Peyer's patch (tissue), 4 donors: ENCODE measurements around the gene TOMM6. TPM values are rescaled to one million over a fixed set of nuclear protein-coding genes. Genes with fewer than 3 reads are reported as not detected.

Experiments
- DNase-seq, 3 donors: peaks; one replicate each; pipeline ENCODE4 v3.0.0-alpha.2; 2017 to 2019
- H3K27ac ChIP-seq, 4 donors: fragments of 200-600 bp; sonication (generic); one replicate each; pipeline ENCODE4 v1.5.1; 2016 to 2019
- H3K27me3 ChIP-seq, 2 donors: fragments of 200-600 bp; sonication (generic); one replicate each; pipeline ENCODE4 v1.5.1; 2019
- H3K36me3 ChIP-seq, 3 donors: fragments of 200-600 bp; sonication (generic); one replicate each; pipeline ENCODE4 v1.5.1; 2016 to 2019
- H3K4me1 ChIP-seq, 4 donors: fragments of 200-600 bp; sonication (generic); one replicate each; pipeline ENCODE4 v1.5.1; 2016 to 2019
- H3K4me3 ChIP-seq, 4 donors: fragments of 200-600 bp; sonication (generic); 1 replicate in 3 of 4; 2 replicates in 1 of 4; pipeline ENCODE4 v1.5.1; 2016 to 2019; ENCODE audit warnings: mild to moderate bottlenecking in 1 of 4
- H3K9me3 ChIP-seq, 4 donors: fragments of 200-600 bp; sonication (generic); one replicate each; pipeline ENCODE4 v1.5.1; 2016 to 2019; ENCODE audit warnings: mild to moderate bottlenecking in 1 of 4
- POLR2A ChIP-seq, 2 donors: fragments of 450-650 bp; IDR thresholded peaks; one replicate each; pipeline ENCODE4 v1.5.1; 2017; ENCODE audit warnings: antibody characterized with exemption in 2 of 2, mild to moderate bottlenecking in 2 of 2, moderate library complexity in 2 of 2
- total RNA-seq, 4 donors: library from RNA; depleted of rRNA; stranded (reverse); fragments of >200 nt; gene quantifications; one replicate each; pipeline ENCODE4 v1.1.0, GENCODE V29; 2016
- TF ChIP-seq, protein P1 (sequence below), 6 experiments: fragments of 450-650 bp in 4 of 6; fragments of 200-600 bp in 2 of 6; sonication (generic) in 1 of 6; IDR thresholded peaks; one replicate each; pipeline ENCODE4 v1.5.1; 2017 to 2019; ENCODE audit warnings: antibody characterized with exemption in 6 of 6, mild to moderate bottlenecking in 3 of 6, moderate library complexity in 1 of 6

TOMM6 gene
- total RNA-seq, 4 donors from 2014 or later: 36.7 to 72.6 (median 62.4) TPM

DNA sequence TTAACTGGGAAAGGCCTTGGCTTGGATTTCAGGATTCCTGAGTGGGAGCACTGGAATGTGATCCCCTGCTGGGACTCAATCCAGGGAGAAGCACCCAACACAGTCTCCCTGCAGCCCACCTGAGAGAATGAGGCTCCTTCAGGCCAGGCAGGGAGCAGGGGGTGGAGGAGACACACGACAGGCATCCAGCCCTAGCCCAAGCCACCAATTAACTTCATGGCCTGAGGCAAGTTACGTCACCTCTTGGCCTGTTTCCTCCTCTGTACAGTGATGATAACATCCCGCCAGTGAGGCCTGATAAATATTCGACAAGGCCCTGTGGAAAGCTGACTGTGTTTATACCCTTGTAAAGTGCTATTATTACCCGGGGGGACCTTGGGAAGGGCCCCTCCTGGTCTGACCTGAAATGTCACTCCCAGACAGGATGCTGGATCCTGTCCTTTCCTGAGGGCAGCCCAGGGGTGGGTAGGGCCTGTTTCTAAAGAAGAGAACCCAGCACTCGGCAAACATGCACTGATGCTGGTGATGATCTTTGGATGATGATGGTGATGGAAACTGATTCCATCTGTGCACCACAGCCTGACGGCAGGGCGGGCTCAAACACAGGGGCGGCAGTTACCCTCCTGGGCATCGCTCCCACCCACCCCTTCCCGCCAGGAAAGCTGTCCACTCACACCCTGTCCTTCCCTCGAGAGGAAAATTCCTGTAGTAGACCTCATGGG is 20.2 kb upstream of the TOMM6 start:
- H3K36me3 ChIP-seq: peaks cover 0 to 22% (median 0%) of the 10 kb centered on the region in 3 donors
- peak overlapping the region in 2 of 4 donors; percentile 2 to 57 for H3K27ac ChIP-seq
- no peaks in the 10 kb centered on the region for H3K9me3 ChIP-seq
- H3K4me1 ChIP-seq: no peaks in the 10 kb centered on the region
- TF ChIP-seq, protein P1, sequence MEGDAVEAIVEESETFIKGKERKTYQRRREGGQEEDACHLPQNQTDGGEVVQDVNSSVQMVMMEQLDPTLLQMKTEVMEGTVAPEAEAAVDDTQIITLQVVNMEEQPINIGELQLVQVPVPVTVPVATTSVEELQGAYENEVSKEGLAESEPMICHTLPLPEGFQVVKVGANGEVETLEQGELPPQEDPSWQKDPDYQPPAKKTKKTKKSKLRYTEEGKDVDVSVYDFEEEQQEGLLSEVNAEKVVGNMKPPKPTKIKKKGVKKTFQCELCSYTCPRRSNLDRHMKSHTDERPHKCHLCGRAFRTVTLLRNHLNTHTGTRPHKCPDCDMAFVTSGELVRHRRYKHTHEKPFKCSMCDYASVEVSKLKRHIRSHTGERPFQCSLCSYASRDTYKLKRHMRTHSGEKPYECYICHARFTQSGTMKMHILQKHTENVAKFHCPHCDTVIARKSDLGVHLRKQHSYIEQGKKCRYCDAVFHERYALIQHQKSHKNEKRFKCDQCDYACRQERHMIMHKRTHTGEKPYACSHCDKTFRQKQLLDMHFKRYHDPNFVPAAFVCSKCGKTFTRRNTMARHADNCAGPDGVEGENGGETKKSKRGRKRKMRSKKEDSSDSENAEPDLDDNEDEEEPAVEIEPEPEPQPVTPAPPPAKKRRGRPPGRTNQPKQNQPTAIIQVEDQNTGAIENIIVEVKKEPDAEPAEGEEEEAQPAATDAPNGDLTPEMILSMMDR (IDR thresholded peaks at IDR 0.05): no peak
- no peak for TF ChIP-seq POLR2A (IDR thresholded peaks at IDR 0.05)
- no peak for DNase-seq
- no peak overlapping the region for H3K4me3 ChIP-seq
- no peaks in the 10 kb centered on the region for H3K27me3 ChIP-seq

DNA sequence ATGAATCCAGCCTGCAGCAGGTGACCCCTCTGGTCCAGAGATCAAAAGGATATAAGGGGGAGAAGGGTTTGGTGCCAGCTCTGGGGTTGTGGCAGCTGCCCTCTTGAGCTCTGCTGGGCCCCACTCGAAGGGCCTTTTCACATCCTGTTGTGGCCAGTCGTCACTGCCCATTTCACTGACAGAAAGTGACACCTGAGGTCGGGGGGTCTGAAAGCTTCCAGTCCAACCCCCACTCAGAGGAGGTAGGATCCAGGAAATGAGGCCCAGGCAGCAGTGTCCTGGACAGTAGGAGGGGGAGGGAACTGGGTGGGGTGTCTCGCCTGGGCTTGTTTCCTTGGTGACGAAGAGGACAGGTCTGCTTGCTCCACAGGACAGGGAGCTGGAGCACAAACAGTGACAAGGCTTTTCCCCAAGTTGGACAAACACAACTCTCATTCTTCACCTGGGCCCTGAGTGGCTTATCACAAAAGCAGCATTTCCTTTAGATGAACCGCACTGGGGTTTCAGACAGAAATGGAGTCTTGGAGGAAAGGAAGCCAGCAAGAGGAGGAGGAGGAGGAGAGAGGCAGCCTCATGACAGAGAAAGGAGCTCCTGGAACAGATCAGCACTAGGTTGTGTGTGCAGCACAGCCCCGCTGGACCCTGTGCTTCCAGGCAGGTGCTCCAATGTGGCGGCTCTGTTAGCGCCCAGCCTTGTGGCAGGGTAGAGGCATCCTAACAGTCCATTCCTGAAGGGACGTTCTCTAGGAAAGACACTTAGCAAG is 18.8 kb upstream of the TOMM6 start:
- Histone ChIP-seq H3K27me3 (no peaks in the 10 kb centered on the region), H3K4me1 (no peaks in the 10 kb centered on the region), H3K27ac (no peak overlapping the region), H3K9me3 (no peaks in the 10 kb centered on the region), H3K4me3 (no peak overlapping the region), H3K36me3 (peaks cover 0 to 36% (median 0%) of the 10 kb centered on the region in 3 donors)
- TF ChIP-seq POLR2A (IDR thresholded peaks at IDR 0.05): no peak
- TF ChIP-seq, protein P1 (IDR thresholded peaks at IDR 0.05): no peak
- no peak for DNase-seq

DNA sequence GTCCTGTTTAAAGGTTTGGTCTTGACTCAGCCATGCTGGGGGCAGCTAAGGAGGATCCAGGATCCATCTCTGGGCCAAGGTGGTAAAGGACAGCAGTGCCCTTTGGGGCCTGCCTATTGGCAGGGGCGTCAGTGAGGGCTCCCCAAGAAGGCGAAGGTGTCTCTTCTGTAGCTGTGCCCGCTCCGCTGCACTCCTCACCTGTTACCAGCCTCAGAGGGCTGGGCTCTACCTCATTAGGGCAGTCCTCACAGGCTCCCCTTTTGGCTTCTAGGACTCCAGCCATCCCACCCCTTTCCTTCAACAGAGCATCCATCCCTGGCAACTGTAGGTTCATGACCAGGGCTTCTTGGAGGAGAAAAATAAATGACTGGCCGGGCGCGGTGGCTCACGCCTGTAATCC is 18.1 kb upstream of the TOMM6 start:
- TF ChIP-seq, protein P1 (IDR thresholded peaks at IDR 0.05): no peak
- no peak for TF ChIP-seq POLR2A (IDR thresholded peaks at IDR 0.05)
- Histone ChIP-seq H3K27ac (no peak overlapping the region), H3K4me3 (no peak overlapping the region), H3K36me3 (peaks cover 0 to 43% (median 0%) of the 10 kb centered on the region in 3 donors), H3K4me1 (no peaks in the 10 kb centered on the region), H3K9me3 (no peaks in the 10 kb centered on the region), H3K27me3 (no peaks in the 10 kb centered on the region)
- DNase-seq: no peak

DNA sequence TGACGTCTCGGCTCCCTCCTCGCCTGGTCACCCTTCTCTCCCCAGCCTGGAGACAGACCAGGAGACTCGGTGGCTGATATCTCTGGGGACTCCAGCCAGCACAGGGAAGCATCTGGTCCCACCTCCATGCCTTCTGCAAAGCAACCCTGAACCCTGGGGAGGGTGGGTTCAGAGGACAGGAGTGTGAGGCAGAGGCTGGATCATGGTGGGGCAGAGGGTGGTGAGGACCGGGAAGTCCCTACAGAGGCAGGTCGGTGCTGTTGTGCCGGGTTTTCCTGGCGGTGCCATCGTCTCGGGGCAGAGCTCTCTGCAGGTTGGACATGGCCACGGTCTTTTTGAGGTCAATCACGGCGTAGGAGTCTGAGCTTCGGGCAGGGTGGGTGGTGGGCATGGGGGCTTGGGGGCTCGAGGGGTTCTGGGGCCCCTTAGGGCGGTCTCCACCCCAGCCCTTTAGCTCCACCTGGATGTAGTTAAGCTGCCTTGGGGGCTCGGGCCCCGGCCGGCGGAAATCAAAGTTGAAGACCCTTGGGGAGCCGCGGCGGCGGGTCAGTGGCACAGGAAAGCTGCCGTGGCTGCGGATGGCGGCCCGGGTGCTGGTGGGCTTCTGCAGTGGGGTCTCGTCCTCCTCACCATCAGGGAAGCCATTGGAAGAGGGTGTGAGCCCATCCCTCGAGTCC is 17.0 kb upstream of the TOMM6 start:
- Histone ChIP-seq H3K27me3 (no peaks in the 10 kb centered on the region), H3K4me1 (no peaks in the 10 kb centered on the region), H3K36me3 (peaks cover 0 to 54% (median 0%) of the 10 kb centered on the region in 3 donors), H3K27ac (no peak overlapping the region), H3K9me3 (no peaks in the 10 kb centered on the region), H3K4me3 (no peak overlapping the region)
- no peak for DNase-seq
- TF ChIP-seq, protein P1 (IDR thresholded peaks at IDR 0.05): no peak
- no peak for TF ChIP-seq POLR2A (IDR thresholded peaks at IDR 0.05)

DNA sequence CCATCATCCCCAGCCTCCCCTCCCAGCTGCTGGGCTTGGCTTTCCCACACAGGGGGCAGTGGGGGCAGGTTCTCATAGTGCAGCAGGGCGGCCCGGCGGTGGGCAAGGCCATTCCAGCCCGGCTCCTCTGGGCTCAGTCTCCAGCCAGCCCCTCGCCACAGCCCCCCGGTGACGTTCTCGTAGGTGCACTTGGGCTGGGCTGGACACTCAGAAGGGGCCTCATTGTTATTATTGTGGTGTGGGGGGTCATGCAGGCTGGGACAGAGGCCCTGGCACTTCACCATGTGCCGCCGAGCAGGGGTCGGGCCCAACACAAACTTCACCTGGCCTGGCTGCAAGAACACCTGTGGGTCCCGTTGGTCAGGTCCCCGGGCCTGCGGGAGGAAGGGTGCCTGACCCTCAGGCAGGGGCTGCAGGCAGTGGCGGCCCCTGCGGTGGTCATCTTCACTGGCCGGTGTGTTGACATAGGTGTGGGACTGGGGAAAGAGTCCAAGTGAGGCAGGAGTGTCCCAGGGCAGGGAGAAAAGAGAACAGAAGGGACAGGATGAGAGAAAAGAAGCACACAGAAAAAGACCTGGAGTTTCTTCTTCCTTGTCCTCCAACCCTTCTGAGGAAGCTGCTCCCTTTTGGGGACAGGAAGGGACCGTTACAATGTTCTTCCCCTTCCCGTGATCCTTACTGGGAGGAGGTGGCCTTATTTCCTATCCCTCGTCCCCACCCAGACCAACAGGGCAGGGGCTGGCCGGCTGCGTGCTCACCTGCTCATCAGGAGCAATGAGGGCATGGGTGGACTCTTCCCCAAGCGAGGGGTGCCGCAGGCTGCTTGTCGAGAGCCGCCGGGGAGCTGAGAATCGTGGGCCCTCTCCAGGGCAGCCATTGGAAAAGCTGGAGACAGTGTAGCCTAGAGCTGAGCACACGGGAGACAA is 16.2 kb upstream of the TOMM6 start:
- H3K9me3 ChIP-seq: no peaks in the 10 kb centered on the region
- no peaks in the 10 kb centered on the region for H3K27me3 ChIP-seq
- peaks cover 0 to 57% (median 0%) of the 10 kb centered on the region in 3 donors for H3K36me3 ChIP-seq
- H3K4me1 ChIP-seq: no peaks in the 10 kb centered on the region
- no peak for DNase-seq
- H3K27ac ChIP-seq: no peak overlapping the region
- no peak overlapping the region for H3K4me3 ChIP-seq
- TF ChIP-seq POLR2A (IDR thresholded peaks at IDR 0.05): no peak
- TF ChIP-seq, protein P1 (IDR thresholded peaks at IDR 0.05): no peak
